22Rv1 (cell line): Measurements from ENCODE around the gene VSX2.

ENCODE experiments used
- ZFX ChIP-seq: fragments of 450-650 bp; IDR thresholded peaks from 2 replicates; pipeline ENCODE4 v1.6.1; 2017; ENCODE audit warnings: antibody characterized with exemption, borderline replicate concordance
- TF ChIP-seq, protein P1 (sequence below): fragments of 450-650 bp; IDR thresholded peaks from 2 replicates; pipeline ENCODE4 v1.5.1; 2017; ENCODE audit warnings: mild to moderate bottlenecking

DNA sequence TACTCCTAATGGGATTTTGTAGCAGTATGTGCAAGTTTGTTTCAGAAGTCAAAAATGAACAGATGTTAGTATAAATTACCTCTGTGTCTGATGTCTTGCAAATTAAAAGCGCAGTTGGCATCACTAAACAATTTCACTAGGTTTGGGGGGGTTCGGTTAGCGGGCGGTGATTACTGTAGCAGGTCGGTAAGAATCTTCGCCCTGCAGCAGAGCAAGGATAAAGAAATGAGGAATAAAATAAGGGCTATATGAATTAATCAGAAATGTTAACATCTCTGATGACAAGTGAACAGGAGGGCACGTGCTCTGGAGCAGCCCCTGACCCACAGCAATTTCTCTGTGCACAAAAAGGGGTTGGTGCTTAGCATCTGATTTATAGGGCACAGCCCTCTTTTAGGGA is 43.6 kb upstream of the VSX2 start:
- TF ChIP-seq, protein P1, sequence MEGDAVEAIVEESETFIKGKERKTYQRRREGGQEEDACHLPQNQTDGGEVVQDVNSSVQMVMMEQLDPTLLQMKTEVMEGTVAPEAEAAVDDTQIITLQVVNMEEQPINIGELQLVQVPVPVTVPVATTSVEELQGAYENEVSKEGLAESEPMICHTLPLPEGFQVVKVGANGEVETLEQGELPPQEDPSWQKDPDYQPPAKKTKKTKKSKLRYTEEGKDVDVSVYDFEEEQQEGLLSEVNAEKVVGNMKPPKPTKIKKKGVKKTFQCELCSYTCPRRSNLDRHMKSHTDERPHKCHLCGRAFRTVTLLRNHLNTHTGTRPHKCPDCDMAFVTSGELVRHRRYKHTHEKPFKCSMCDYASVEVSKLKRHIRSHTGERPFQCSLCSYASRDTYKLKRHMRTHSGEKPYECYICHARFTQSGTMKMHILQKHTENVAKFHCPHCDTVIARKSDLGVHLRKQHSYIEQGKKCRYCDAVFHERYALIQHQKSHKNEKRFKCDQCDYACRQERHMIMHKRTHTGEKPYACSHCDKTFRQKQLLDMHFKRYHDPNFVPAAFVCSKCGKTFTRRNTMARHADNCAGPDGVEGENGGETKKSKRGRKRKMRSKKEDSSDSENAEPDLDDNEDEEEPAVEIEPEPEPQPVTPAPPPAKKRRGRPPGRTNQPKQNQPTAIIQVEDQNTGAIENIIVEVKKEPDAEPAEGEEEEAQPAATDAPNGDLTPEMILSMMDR: no peak
- TF ChIP-seq ZFX: no peak
